ENCODE measurements around the gene TMTC2.

DNA sequence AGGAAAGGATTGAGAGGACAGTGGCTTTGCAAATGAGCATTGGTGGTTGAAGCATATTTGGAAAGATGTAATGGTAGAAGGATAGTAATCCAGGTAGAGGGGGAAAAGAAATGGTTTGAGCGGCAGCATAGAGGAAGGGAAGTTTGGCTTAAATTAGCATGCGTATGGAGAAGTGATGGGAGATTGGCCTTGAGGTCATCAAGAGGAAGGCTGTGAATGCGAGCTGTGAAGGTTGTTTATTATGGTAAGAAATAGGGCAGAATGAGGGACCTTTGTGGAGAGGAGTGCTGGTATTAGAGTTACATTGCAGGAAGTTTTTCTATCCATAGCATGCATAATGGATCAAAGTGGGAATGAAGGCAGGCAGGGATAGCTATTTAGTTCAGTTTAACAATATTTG, 162.1 kb downstream of the TMTC2 start:
- TF ChIP-seq GATA2 (IDR thresholded peaks at IDR 0.05; ENCODE audit: low read depth, low read length) = no peak
- TF ChIP-seq GATA3 (IDR thresholded peaks at IDR 0.05; ENCODE audit: low read depth, low read length) = no peak
